ENCODE data around the gene NFIC.
"Not testable (repeated sequence)": the region's sequence is repeated elsewhere in the genome, so short reads cannot be mapped to it uniquely, and the experiment has no call there.

The NFIC gene

GRCh38 chr19:3420909-3421619 is 54.7 kb downstream of the NFIC start:
- DNase-seq (ENCODE audit: low read depth in 2 of 2) = no peak

GRCh38 chr19:3421656-3422055 is 55.3 kb downstream of the NFIC start:
- not testable (repeated sequence) for DNase-seq (ENCODE audit: low read depth in 2 of 2)

DNA sequence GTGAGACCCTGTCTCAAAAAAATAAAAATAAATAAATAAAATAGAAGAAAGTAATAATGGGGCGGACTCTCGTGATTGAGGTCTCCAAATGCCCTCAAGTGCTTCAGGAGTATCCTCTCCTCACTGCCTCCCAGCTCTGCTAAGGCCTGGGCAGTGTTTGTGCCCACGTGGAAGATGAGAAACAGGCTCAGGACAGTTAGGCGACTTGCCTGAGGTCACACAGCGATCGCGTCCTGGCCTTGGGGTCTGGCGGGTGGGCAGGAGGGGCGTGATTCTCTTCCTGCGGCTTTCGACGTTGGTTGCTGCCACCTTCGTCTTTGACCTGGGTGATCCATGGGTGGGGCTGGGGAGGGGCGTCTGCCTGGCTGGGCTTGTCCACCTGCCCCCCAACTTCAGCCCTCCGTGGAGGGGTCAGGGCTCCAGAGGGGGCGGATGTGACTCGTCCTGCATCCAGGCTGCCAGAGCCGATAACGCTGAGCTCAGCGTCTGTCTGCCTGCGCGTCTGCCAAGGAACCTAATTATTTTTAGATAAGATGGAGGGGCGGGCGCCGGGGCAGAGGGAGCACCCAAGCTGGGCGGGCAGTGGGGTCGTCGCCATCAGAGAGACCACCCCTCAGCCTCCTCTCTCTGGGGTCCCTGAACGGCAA is 56.9 kb downstream of the NFIC start:
- no peak for DNase-seq (ENCODE audit: low read depth in 2 of 2)

DNA sequence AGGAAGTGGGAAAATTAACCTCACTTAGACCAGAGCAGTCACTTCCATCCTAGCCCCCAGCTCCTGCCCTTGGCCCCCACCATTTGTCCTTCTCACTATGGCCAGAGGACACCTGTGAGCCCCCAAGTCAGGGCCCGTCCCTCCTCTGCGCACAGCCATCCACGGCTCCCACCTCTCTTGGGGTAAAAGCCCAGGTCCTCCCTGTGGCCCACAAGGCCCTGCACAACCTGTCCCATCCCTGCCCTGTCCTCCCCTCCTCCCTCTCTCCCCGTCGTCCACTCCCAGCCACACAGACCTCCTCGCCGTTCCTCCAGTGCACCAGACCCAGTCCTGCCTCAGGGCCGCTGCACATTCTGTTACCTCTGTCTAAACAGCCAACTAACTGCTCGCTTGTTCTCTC is 60.0 kb downstream of the NFIC start:
- no peak for DNase-seq (ENCODE audit: low read depth in 2 of 2)

GRCh38 chr19:3430366-3430680 is 63.9 kb downstream of the NFIC start:
- DNase-seq (ENCODE audit: low read depth in 2 of 2) = not testable (repeated sequence)

DNA sequence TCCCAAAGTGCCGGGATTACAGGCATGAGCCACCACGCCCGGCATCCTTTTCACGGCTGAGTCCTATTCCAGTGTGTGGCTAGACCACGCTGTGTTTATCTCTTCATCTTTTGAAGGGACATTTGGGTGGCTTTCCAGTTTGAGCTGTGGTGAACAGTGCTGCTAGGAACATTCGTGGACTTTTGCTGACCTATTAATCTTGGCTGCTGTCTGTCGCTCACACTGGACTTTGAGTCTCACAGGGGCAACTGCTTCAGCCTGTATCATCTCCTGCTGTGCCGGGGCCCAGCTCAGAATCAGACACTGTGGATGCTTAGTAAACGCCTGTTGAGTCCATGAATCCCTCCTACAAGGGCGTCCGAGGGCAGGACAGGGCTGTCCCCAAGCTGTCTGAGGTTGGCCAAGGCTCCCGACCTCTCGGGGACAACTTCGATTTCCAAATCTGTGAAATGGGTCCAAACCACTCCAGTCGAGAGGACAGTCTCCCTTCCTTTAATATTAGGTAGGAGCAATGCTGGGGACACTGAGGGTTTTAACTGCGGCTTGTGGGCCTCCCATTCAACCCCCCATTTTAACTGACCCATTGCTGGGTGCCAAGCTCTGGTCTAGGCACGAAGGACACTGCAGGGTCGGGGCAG is 65.5 kb downstream of the NFIC start:
- no peak for DNase-seq (ENCODE audit: low read depth in 2 of 2)

- no peak for DNase-seq (ENCODE audit: low read depth in 2 of 2)
Measured at GRCh38 chr19:3433313-3433712, 66.9 kb downstream of the NFIC start.

GRCh38 chr19:3433805-3434540 is 67.6 kb downstream of the NFIC start:
- DNase-seq (ENCODE audit: low read depth in 2 of 2) = no peak

- DNase-seq (ENCODE audit: low read depth in 2 of 2) = peak; percentile 96
Measured at GRCh38 chr19:3434630-3435553, 68.5 kb downstream of the NFIC start.

DNA sequence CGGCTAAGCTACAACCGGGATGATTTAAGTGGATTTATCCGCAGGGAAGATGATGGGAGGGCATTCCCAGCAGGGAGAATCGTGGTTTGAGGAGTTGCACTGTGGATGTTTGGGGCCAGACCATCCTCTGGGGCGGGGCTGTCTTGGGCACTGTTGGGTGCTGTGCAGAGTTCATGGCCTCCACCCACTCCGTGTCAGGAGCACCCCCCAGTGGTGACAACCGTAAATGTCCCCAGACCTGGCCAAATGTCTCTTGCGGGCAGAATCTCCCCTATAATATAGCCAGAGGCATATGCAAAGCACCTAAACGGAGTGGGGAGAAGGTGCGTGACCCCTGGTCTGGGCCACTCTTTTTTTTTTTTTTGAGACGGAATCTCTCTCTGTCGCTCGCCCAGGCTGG is 73.7 kb downstream of the NFIC start:
- DNase-seq (ENCODE audit: low read depth in 2 of 2) = peak; percentile 32 to 38

GRCh38 chr19:3441089-3441985 is 75.0 kb downstream of the NFIC start:
- DNase-seq (ENCODE audit: low read depth in 2 of 2) = no peak

- DNase-seq (ENCODE audit: low read depth in 2 of 2) = no peak
Measured at GRCh38 chr19:3441986-3442329, 75.6 kb downstream of the NFIC start.

DNA sequence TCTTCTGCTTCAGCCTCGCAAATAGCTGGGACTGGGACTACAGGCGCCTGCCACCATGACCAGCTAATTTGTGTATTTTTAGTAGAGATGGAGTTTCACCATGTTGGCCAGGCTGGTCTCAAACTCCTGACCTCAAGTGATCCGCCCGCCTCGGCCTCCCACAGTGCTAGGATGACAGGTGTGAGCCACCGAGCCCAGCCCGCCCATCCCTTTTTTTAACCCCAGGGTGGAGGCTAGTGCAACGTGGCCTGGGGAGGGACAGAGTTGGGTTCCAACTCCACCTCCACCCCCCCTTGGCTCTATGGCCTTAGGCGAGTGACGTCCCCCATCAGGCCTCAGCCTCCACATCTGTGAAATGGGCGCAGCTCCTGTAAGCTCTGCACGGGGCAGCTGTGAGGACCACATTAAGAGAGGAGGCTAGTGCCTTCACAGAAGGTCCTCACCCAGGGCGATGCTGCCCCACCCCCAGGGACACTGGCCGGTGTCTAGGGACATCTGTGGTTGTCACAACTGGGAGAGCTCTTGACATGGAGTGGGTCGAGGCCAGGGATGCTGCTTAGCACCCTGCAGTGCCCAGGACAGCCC is 76.2 kb downstream of the NFIC start:
- DNase-seq (ENCODE audit: low read depth in 2 of 2) = no peak

- DNase-seq (ENCODE audit: low read depth in 2 of 2) = no peak
Measured at GRCh38 chr19:3443840-3444694, 77.7 kb downstream of the NFIC start.

GRCh38 chr19:3444695-3445234 is 78.4 kb downstream of the NFIC start:
- DNase-seq (ENCODE audit: low read depth in 2 of 2) = no peak

- not testable (repeated sequence) for DNase-seq (ENCODE audit: low read depth in 2 of 2)
Measured at GRCh38 chr19:3446657-3447056, 80.3 kb downstream of the NFIC start.

- DNase-seq (ENCODE audit: low read depth in 2 of 2) = no peak
Measured at GRCh38 chr19:3448616-3449334, 82.4 kb downstream of the NFIC start.

GRCh38 chr19:3450796-3451411 is 84.5 kb downstream of the NFIC start:
- no peak for DNase-seq (ENCODE audit: low read depth in 2 of 2)

Measured in stimulated activated CD8-positive, alpha-beta memory T cell treated with anti-CD3 and anti-CD28 coated beads, Interleukin-15, amount 100 ng/mL, for 48 hours (primary cell).